GM21515 (cell line): ENCODE measurements around the gene TMEM127.
"Not testable (repeated sequence)": the region's sequence is repeated elsewhere in the genome, so short reads cannot be mapped to it uniquely, and the experiment has no call there.

ENCODE experiments used
- ATAC-seq: cut with Tn5 transposase; IDR thresholded peaks from one replicate; pipeline ENCODE4 v1.9.1; 2021; ENCODE audit not compliant: unreplicated experiment

Gene TMEM127

GRCh38 chr2:96264086-96264485 lies 1.7 kb downstream of the TMEM127 start:
- no peak for ATAC-seq

- ATAC-seq: no peak
Measured at GRCh38 chr2:96262306-96262705, 3.5 kb downstream of the TMEM127 start.

- ATAC-seq: no peak
Measured at GRCh38 chr2:96261328-96262003, 4.3 kb downstream of the TMEM127 start.

GRCh38 chr2:96260387-96261260 lies 5.2 kb downstream of the TMEM127 start:
- ATAC-seq: no peak

GRCh38 chr2:96259497-96259921 lies 6.3 kb downstream of the TMEM127 start:
- ATAC-seq: no peak

- ATAC-seq: no peak
Measured at GRCh38 chr2:96258166-96259022, 7.4 kb downstream of the TMEM127 start.

GRCh38 chr2:96257744-96258143 lies 8.1 kb downstream of the TMEM127 start:
- not testable (repeated sequence) for ATAC-seq

GRCh38 chr2:96256611-96257113 lies 9.1 kb downstream of the TMEM127 start:
- no peak for ATAC-seq

- ATAC-seq: no peak
Measured at GRCh38 chr2:96254571-96254970, 11.2 kb downstream of the TMEM127 start.

GRCh38 chr2:96253006-96253405 lies 12.8 kb downstream of the TMEM127 start:
- ATAC-seq: no peak

GRCh38 chr2:96252526-96252925 lies 13.3 kb downstream of the TMEM127 start:
- no peak for ATAC-seq

GRCh38 chr2:96251721-96252292 lies 14.0 kb downstream of the TMEM127 start:
- ATAC-seq: no peak

- ATAC-seq: no peak
Measured at GRCh38 chr2:96250188-96250587, 15.6 kb downstream of the TMEM127 start.

- ATAC-seq: no peak
Measured at GRCh38 chr2:96249654-96250053, 16.1 kb downstream of the TMEM127 start.

GRCh38 chr2:96248624-96249023 lies 17.2 kb downstream of the TMEM127 start:
- ATAC-seq: no peak

- ATAC-seq: no peak
Measured at GRCh38 chr2:96247896-96248295, 17.9 kb downstream of the TMEM127 start.

- no peak for ATAC-seq
Measured at GRCh38 chr2:96247009-96247408, 18.8 kb downstream of the TMEM127 start.

GRCh38 chr2:96245609-96246390 lies 20.0 kb downstream of the TMEM127 start:
- no peak for ATAC-seq

GRCh38 chr2:96243843-96244242 lies 22.0 kb downstream of the TMEM127 start:
- no peak for ATAC-seq
